NCI-H524 (cell line): ENCODE results near the gene FXYD2.
A peak's percentile ranks its signal among the peaks of the same experiment; 100 is the strongest.
"Not testable (repeated sequence)": the region's sequence is repeated elsewhere in the genome, so short reads cannot be mapped to it uniquely, and the experiment has no call there.

ENCODE experiments used
- DNase-seq, 2 experiments: peaks; one replicate each; lab custom pipeline; 2025; lab: John Stamatoyannopoulos, UW

Gene FXYD2

GRCh38 chr11:117824571-117825537 is at the start of gene FXYD2:
Gene FXYD2 (minus strand): TSS chr11:117824744. CDS start chr11:117824678, 66 bp downstream.
- peak in 1 of 2 experiments; percentile 10 for DNase-seq

GRCh38 chr11:117873828-117874125 is 49.2 kb upstream of the FXYD2 start:
- no peak for DNase-seq

- DNase-seq = no peak
Measured at GRCh38 chr11:117872975-117873827, 48.7 kb upstream of the FXYD2 start.

- DNase-seq = no peak
Measured at GRCh38 chr11:117872420-117872961, 47.9 kb upstream of the FXYD2 start.

GRCh38 chr11:117871784-117872183 is 47.2 kb upstream of the FXYD2 start:
- no peak for DNase-seq

- no peak for DNase-seq
Measured at GRCh38 chr11:117871160-117871559, 46.6 kb upstream of the FXYD2 start.

GRCh38 chr11:117870103-117870952 is 45.8 kb upstream of the FXYD2 start:
- DNase-seq = peak in 1 of 2 experiments; percentile 22

- no peak for DNase-seq
Measured at GRCh38 chr11:117869604-117870003, 45.1 kb upstream of the FXYD2 start.

- no peak for DNase-seq
Measured at GRCh38 chr11:117868815-117869561, 44.4 kb upstream of the FXYD2 start.

GRCh38 chr11:117868088-117868487 is 43.5 kb upstream of the FXYD2 start:
- no peak for DNase-seq

GRCh38 chr11:117866526-117866925 is 42.0 kb upstream of the FXYD2 start:
- DNase-seq = no peak

GRCh38 chr11:117865546-117865945 is 41.0 kb upstream of the FXYD2 start:
- not testable (repeated sequence) for DNase-seq

- DNase-seq = no peak
Measured at GRCh38 chr11:117863383-117863782, 38.8 kb upstream of the FXYD2 start.

GRCh38 chr11:117862753-117863152 is 38.2 kb upstream of the FXYD2 start:
- no peak for DNase-seq

- DNase-seq = no peak
Measured at GRCh38 chr11:117862019-117862725, 37.6 kb upstream of the FXYD2 start.

GRCh38 chr11:117861151-117862018 is 36.8 kb upstream of the FXYD2 start:
- DNase-seq = peak; percentile 58 to 79

- no peak for DNase-seq
Measured at GRCh38 chr11:117860139-117860538, 35.6 kb upstream of the FXYD2 start.

GRCh38 chr11:117859488-117860112 is 35.1 kb upstream of the FXYD2 start:
- no peak for DNase-seq

- no peak for DNase-seq
Measured at GRCh38 chr11:117859061-117859460, 34.5 kb upstream of the FXYD2 start.
